HCT116 (cell line): ENCODE results near the gene FHOD1. TPM values are rescaled to one million over a fixed set of nuclear protein-coding genes. Genes with fewer than 3 reads are reported as not detected.

Source experiments
- ATAC-seq: fragments of 200-7000 bp; cut with Tn5 transposase; 2 replicates; pipeline ENCODE4 v1.9.1; 2020; ENCODE audit warnings: mild to moderate bottlenecking, moderate library complexity
- BruUV-seq: library from RNA; stranded (reverse); fragments of 400-500 nt; replicated peaks from 2 replicates; lab custom pipeline; 2021; lab: Mats Ljungman, UMichigan
- CTCF ChIA-PET: fragments of 300-600 bp; sonication (Branson Sonifier 250); formaldehyde crosslinking; loops from one replicate; lab custom pipeline; 2021; ENCODE audit warnings: antibody characterized with exemption; lab: Charles Lee
- POLR2A ChIA-PET: fragments of 300-600, 350-600 bp; sonication (Branson Sonifier 250); formaldehyde crosslinking; loops from one replicate; lab custom pipeline; 2021; ENCODE audit warnings: antibody characterized with exemption; lab: Charles Lee
- RAD21 ChIA-PET, 2 experiments: fragments of 300-600 bp; sonication (Branson Sonifier 250); formaldehyde crosslinking; loops; one replicate each; lab custom pipeline; 2023; ENCODE audit warnings: low total read pairs in 2 of 2; ENCODE audit not compliant: uncharacterized antibody in 2 of 2, unreplicated experiment in 2 of 2, low non-redundant PET in 1 of 2; lab: Charles Lee
- DNase-seq: peaks from one replicate; pipeline ENCODE4 v3.0.0-alpha.2; 2010; ENCODE audit warnings: low read depth, low spot score
- H2AFZ ChIP-seq: fragments of 200-600 bp; shearing (Covaris generic), sonication (generic); 2 replicates; pipeline ENCODE4 v1.6.1; 2017; ENCODE audit warnings: low read depth, mixed run types, mixed read lengths, antibody characterized with exemption, low read length; ENCODE audit not compliant: poor library complexity, severe bottlenecking
- H3K27ac ChIP-seq: 2 replicates; pipeline ENCODE4 v1.5.1; 2012; ENCODE audit warnings: low read depth, low read length
- H3K27me3 ChIP-seq: fragments of 200-600 bp; sonication (generic); 2 replicates; pipeline ENCODE4 v1.6.1; 2016; ENCODE audit warnings: mixed run types, low read length, mixed read lengths; ENCODE audit not compliant: insufficient read depth
- H3K36me3 ChIP-seq, 2 experiments: fragments of 200-500 bp in 1 of 2; fragments of 200-600 bp in 1 of 2; sonication (Bioruptor generic) in 1 of 2; sonication (generic) in 1 of 2; 2 replicates each; pipeline versions ENCODE4 v1.5.1 to v1.6.1; 2014 to 2016; ENCODE audit warnings: low read length in 2 of 2, inconsistent platforms in 1 of 2, mixed read lengths in 1 of 2, mixed run types in 1 of 2; ENCODE audit not compliant: insufficient read depth in 2 of 2, control insufficient read depth in 1 of 2
- H3K4me1 ChIP-seq, 2 experiments: fragments of 200-600 bp in 1 of 2; sonication (generic) in 1 of 2; 2 replicates each; pipeline versions ENCODE4 v1.5.1 to v1.6.1; 2012 to 2017; ENCODE audit warnings: low read length in 2 of 2, inconsistent platforms in 1 of 2, mild to moderate bottlenecking in 1 of 2, mixed read lengths in 1 of 2, mixed run types in 1 of 2, moderate library complexity in 1 of 2; ENCODE audit not compliant: insufficient read depth in 2 of 2, control insufficient read depth in 1 of 2
- H3K4me2 ChIP-seq: fragments of 200-600 bp; sonication (generic); 2 replicates; pipeline ENCODE4 v1.6.1; 2017; ENCODE audit warnings: mixed run types, low read length, mixed read lengths
- H3K4me3 ChIP-seq, 2 experiments: fragments of 200-600 bp in 1 of 2; sonication (generic) in 1 of 2; replicated peaks in 1 of 2; 2 replicates each; pipeline ENCODE4 v1.5.1; 2011 to 2016; ENCODE audit warnings: low read length in 2 of 2, control low read depth in 1 of 2, low read depth in 1 of 2, mild to moderate bottlenecking in 1 of 2, mixed read lengths in 1 of 2, mixed run types in 1 of 2
- H3K79me2 ChIP-seq: fragments of 200-600 bp; sonication (generic); 2 replicates; pipeline ENCODE4 v1.6.1; 2017; ENCODE audit warnings: mild to moderate bottlenecking, mixed run types, low read length, moderate library complexity, mixed read lengths; ENCODE audit not compliant: insufficient read depth
- H3K9ac ChIP-seq: fragments of 200-600 bp; sonication (generic); 2 replicates; pipeline ENCODE4 v1.6.1; 2016; ENCODE audit warnings: low read length, mixed read lengths
- H3K9me2 ChIP-seq: fragments of 200-600 bp; sonication (generic), shearing (Covaris generic); 2 replicates; pipeline ENCODE4 v1.6.1; 2017; ENCODE audit warnings: mixed run types, mild to moderate bottlenecking, moderate library complexity; ENCODE audit not compliant: insufficient read depth
- H3K9me3 ChIP-seq, 2 experiments: fragments of 200-500 bp in 1 of 2; fragments of 200-600 bp in 1 of 2; sonication (Bioruptor generic) in 1 of 2; sonication (generic) in 1 of 2; 2 replicates each; pipeline ENCODE4 v1.6.1; 2014 to 2017; ENCODE audit warnings: low read length in 2 of 2, mixed read lengths in 2 of 2, inconsistent platforms in 1 of 2, low read depth in 1 of 2, mild to moderate bottlenecking in 1 of 2, mixed run types in 1 of 2, moderate library complexity in 1 of 2; ENCODE audit not compliant: control insufficient read depth in 1 of 2, insufficient read depth in 1 of 2
- H4K20me1 ChIP-seq: fragments of 200-600 bp; sonication (generic), shearing (Covaris generic); 2 replicates; pipeline ENCODE4 v1.6.1; 2017; ENCODE audit warnings: mixed run types, mild to moderate bottlenecking, moderate library complexity; ENCODE audit not compliant: insufficient read depth
- EZH2 ChIP-seq: fragments of 200-600 bp; sonication (generic); IDR thresholded peaks from 2 replicates; pipeline ENCODE4 v1.6.1; 2017; ENCODE audit warnings: antibody characterized with exemption, mixed run types
- EZH2phosphoT487 ChIP-seq: fragments of 200-600 bp; IDR thresholded peaks from 2 replicates; pipeline ENCODE4 v1.6.1; 2018; ENCODE audit warnings: antibody characterized with exemption, borderline replicate concordance
- JUND ChIP-seq: IDR thresholded peaks from 2 replicates; pipeline ENCODE4 v1.6.1; 2012
- SIN3A ChIP-seq: IDR thresholded peaks from 2 replicates; pipeline ENCODE4 v1.6.1; 2012; ENCODE audit warnings: low read depth
- intact Hi-C: fragments of 100-400 bp; cut with micrococcal nuclease; formaldehyde crosslinking; loops from 2 replicates; pipeline ENCODE4 v1.10.0; 2022
- total RNA-seq: library from RNA; stranded (reverse); gene quantifications from one replicate; pipeline ENCODE4 v1.2.1, GENCODE V29; 2021; ENCODE audit not compliant: unreplicated experiment
- TF ChIP-seq, protein P1 (sequence below), 3 experiments: fragments of 200-600 bp in 1 of 3; sonication (generic) in 1 of 3; IDR thresholded peaks in 2 of 3; conservative IDR thresholded peaks in 1 of 3; 2 replicates each; pipeline ENCODE4 v1.5.1; 2012 to 2017; ENCODE audit warnings: low read depth in 2 of 3, low read length in 2 of 3, antibody characterized with exemption in 1 of 3, borderline replicate concordance in 1 of 3, control low read depth in 1 of 3, mild to moderate bottlenecking in 1 of 3, mixed read lengths in 1 of 3, mixed run types in 1 of 3, moderate library complexity in 1 of 3; ENCODE audit not compliant: insufficient read depth in 1 of 3
- TF ChIP-seq, protein P2 (sequence below): IDR thresholded peaks from 2 replicates; pipeline ENCODE4 v1.6.1; 2011; ENCODE audit warnings: mild to moderate bottlenecking, low read length, moderate library complexity; ENCODE audit not compliant: insufficient replicate concordance; ENCODE audit errors: extremely low read depth

FHOD1 gene
- total RNA-seq, 1 experiment from 2014 or later, result 69.2 TPM

DNA sequence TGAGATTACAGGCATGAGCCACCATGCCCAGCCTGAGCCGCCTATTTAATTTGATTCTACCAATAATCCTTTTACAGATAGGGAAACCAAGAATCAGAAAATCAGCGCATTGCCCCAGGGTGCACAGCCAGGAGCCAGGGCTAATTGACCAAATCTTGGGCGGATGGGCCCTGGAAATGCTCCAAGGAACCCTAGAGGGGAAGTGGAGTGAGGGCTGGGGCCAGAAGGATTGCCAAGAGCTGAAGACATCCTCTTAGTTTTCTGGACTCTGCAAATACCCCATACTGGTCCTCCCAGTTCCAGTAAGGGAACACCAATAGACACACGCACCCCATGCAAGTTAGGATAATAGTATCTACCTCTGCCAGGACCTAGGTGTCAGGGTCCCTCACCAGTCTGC, 3.8 kb downstream of the FHOD1 start:
- Histone ChIP-seq H3K4me1 (peaks cover 56 to 78% of the 10 kb centered on the region in 2 experiments), H3K79me2 (peaks cover 71% of the 10 kb centered on the region), H4K20me1 (no peaks in the 10 kb centered on the region), H3K9me2 (no peaks in the 10 kb centered on the region), H2AFZ (no peak overlapping the region), H3K4me2 (peak overlapping the region; percentile 94)
- intact Hi-C loops, result no loop called here
- RAD21 ChIA-PET, result interaction anchor here in 1 of 2 experiments (0.6 kb wide), 1 partner anchor 110 kb away, joined by 3 read pairs; no protein-coding TSS in a partner anchor
- TF ChIP-seq, protein P1, sequence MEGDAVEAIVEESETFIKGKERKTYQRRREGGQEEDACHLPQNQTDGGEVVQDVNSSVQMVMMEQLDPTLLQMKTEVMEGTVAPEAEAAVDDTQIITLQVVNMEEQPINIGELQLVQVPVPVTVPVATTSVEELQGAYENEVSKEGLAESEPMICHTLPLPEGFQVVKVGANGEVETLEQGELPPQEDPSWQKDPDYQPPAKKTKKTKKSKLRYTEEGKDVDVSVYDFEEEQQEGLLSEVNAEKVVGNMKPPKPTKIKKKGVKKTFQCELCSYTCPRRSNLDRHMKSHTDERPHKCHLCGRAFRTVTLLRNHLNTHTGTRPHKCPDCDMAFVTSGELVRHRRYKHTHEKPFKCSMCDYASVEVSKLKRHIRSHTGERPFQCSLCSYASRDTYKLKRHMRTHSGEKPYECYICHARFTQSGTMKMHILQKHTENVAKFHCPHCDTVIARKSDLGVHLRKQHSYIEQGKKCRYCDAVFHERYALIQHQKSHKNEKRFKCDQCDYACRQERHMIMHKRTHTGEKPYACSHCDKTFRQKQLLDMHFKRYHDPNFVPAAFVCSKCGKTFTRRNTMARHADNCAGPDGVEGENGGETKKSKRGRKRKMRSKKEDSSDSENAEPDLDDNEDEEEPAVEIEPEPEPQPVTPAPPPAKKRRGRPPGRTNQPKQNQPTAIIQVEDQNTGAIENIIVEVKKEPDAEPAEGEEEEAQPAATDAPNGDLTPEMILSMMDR (IDR thresholded peaks at IDR 0.05 in 2 of 3, conservative IDR thresholded peaks at IDR 0.05 in 1 of 3; ENCODE audit: borderline replicate concordance in 1 of 3, insufficient read depth in 1 of 3, low read depth in 2 of 3, low read length in 2 of 3), result no peak
- no peak for TF ChIP-seq JUND
- no peak for TF ChIP-seq EZH2
- TF ChIP-seq EZH2phosphoT487, result no peak
- TF ChIP-seq, protein P2, sequence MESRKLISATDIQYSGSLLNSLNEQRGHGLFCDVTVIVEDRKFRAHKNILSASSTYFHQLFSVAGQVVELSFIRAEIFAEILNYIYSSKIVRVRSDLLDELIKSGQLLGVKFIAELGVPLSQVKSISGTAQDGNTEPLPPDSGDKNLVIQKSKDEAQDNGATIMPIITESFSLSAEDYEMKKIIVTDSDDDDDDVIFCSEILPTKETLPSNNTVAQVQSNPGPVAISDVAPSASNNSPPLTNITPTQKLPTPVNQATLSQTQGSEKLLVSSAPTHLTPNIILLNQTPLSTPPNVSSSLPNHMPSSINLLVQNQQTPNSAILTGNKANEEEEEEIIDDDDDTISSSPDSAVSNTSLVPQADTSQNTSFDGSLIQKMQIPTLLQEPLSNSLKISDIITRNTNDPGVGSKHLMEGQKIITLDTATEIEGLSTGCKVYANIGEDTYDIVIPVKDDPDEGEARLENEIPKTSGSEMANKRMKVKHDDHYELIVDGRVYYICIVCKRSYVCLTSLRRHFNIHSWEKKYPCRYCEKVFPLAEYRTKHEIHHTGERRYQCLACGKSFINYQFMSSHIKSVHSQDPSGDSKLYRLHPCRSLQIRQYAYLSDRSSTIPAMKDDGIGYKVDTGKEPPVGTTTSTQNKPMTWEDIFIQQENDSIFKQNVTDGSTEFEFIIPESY, result no peak
- no peak for TF ChIP-seq SIN3A
- TF ChIP-seq, all 23 proteins: peak for 0
- no peak for DNase-seq
- H3K9me3 ChIP-seq, result no peaks in the 10 kb centered on the region
- ATAC-seq, result no peak
- no peaks in the 10 kb centered on the region for H3K27me3 ChIP-seq
- ChIA-PET POLR2A (interaction anchor here (0.5 to 1.1 kb wide), 2 partner anchors 10 to 107 kb away, joined by 3 to 7 read pairs; no protein-coding TSS in a partner anchor), CTCF (interaction anchor here (1.4 to 1.7 kb wide), 2 partner anchors 43 to 185 kb away, joined by 3 to 7 read pairs; no protein-coding TSS in a partner anchor)
- BruUV-seq, result no TSS peak
- peak overlapping the region; percentile 92 for H3K27ac ChIP-seq
- peaks cover 3 to 12% of the 10 kb centered on the region in 2 experiments; a peak in 3 of 4 replicates for H3K36me3 ChIP-seq
- no peak overlapping the region for H3K4me3 ChIP-seq
- peak overlapping the region; percentile 87 for H3K9ac ChIP-seq
